HTERT RPE-1 (cell line): ENCODE results near the gene TBC1D9B.
"Not testable (repeated sequence)": the region's sequence is repeated elsewhere in the genome, so short reads cannot be mapped to it uniquely, and the experiment has no call there.

Experiments used
- in situ Hi-C: fragments of 300-500 bp; cut with MboI; formaldehyde crosslinking; loops from 4 replicates; pipeline ENCODE4 v1.14.3; 2020; ENCODE audit warnings: low sequenced_read_pairs

TBC1D9B gene

GRCh38 chr5:179840321-179840720, 67.4 kb downstream of the TBC1D9B start:
- in situ Hi-C loops, result no loop called here

GRCh38 chr5:179839328-179840256, 68.1 kb downstream of the TBC1D9B start:
- in situ Hi-C loops, result no loop called here

- in situ Hi-C loops, result no loop called here
Observed at GRCh38 chr5:179837076-179838011, 70.4 kb downstream of the TBC1D9B start.

- in situ Hi-C loops, result no loop called here
Observed at GRCh38 chr5:179836225-179837019, 71.3 kb downstream of the TBC1D9B start.

- in situ Hi-C loops, result not testable (repeated sequence)
Observed at GRCh38 chr5:179834871-179835270, 72.8 kb downstream of the TBC1D9B start.

GRCh38 chr5:179834120-179834519, 73.6 kb downstream of the TBC1D9B start:
- in situ Hi-C loops, result no loop called here

GRCh38 chr5:179833709-179834070, 74.0 kb downstream of the TBC1D9B start:
- in situ Hi-C loops, result no loop called here

- in situ Hi-C loops, result no loop called here
Observed at GRCh38 chr5:179833056-179833708, 74.5 kb downstream of the TBC1D9B start.

- in situ Hi-C loops, result no loop called here
Observed at GRCh38 chr5:179832039-179832745, 75.5 kb downstream of the TBC1D9B start.

- in situ Hi-C loops, result no loop called here
Observed at GRCh38 chr5:179830818-179831468, 76.8 kb downstream of the TBC1D9B start.

GRCh38 chr5:179829732-179830435, 77.8 kb downstream of the TBC1D9B start:
- in situ Hi-C loops, result no loop called here

GRCh38 chr5:179828756-179829421, 78.8 kb downstream of the TBC1D9B start:
- in situ Hi-C loops, result no loop called here

GRCh38 chr5:179827680-179828079, 80.0 kb downstream of the TBC1D9B start:
- in situ Hi-C loops, result no loop called here

GRCh38 chr5:179825655-179826182, 82.0 kb downstream of the TBC1D9B start:
- in situ Hi-C loops, result no loop called here

- in situ Hi-C loops, result no loop called here
Observed at GRCh38 chr5:179824745-179825112, 83.0 kb downstream of the TBC1D9B start.

GRCh38 chr5:179823937-179824744, 83.6 kb downstream of the TBC1D9B start:
- in situ Hi-C loops, result no loop called here

- in situ Hi-C loops, result no loop called here
Observed at GRCh38 chr5:179822444-179822990, 85.2 kb downstream of the TBC1D9B start.
